ENCODE data around the gene ARPP21. TPM values are rescaled to one million over a fixed set of nuclear protein-coding genes. Genes with fewer than 3 reads are reported as not detected.

The ARPP21 gene
- polyA plus RNA-seq, 1 donor = 2.7 TPM

GRCh38 chr3:35777065-35777464 lies 137.7 kb downstream of the ARPP21 start:
- no CpG with 5 or more reads among the region's 2 CpGs for WGBS (ENCODE audit: insufficient coverage, low lambda C conversion rate)
- H3K27me3 ChIP-seq (ENCODE audit: control insufficient read depth, insufficient read depth, low read length) = no peaks in the 10 kb centered on the region
- H3K9me3 ChIP-seq (ENCODE audit: control insufficient read depth, low read depth, low read length) = no peaks in the 10 kb centered on the region
- H3K27ac ChIP-seq (ENCODE audit: low read length) = no peak overlapping the region
- no peak for DNase-seq
- no peak overlapping the region for H3K4me3 ChIP-seq (ENCODE audit: low read length)
- H3K4me1 ChIP-seq (ENCODE audit: control insufficient read depth, insufficient read depth, low read length) = no peaks in the 10 kb centered on the region
- no peaks in the 10 kb centered on the region for H3K36me3 ChIP-seq (ENCODE audit: control insufficient read depth, insufficient read depth, low read length)

GRCh38 chr3:35777563-35778554 lies 138.5 kb downstream of the ARPP21 start:
- H3K4me1 ChIP-seq (ENCODE audit: control insufficient read depth, insufficient read depth, low read length) = no peaks in the 10 kb centered on the region
- H3K27ac ChIP-seq (ENCODE audit: low read length) = no peak overlapping the region
- no peaks in the 10 kb centered on the region for H3K9me3 ChIP-seq (ENCODE audit: control insufficient read depth, low read depth, low read length)
- H3K4me3 ChIP-seq (ENCODE audit: low read length) = no peak overlapping the region
- no peaks in the 10 kb centered on the region for H3K27me3 ChIP-seq (ENCODE audit: control insufficient read depth, insufficient read depth, low read length)
- 80% methylated on average over 2 of the region's 4 CpGs for WGBS (ENCODE audit: insufficient coverage, low lambda C conversion rate)
- DNase-seq = no peak
- no peaks in the 10 kb centered on the region for H3K36me3 ChIP-seq (ENCODE audit: control insufficient read depth, insufficient read depth, low read length)

DNA sequence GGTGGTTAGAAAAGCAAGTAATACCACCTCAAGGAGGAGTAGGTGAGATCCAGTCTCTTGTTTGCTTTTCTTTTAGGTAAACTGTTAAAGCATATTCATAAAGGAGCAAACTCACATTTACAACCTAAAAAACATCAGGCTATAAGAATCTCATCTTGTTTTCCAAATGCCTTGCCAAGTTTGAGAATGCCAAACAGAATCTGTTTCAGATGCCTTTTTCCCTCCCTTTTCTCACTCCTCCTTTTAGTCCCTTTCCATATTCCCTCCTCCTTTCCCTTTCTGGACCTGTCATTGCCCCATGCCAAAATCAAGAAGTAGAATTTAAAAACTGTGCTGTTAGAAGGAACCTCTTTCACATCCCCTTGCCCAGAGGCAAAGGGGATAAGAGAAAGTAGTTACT lies 140.3 kb downstream of the ARPP21 start:
- Histone ChIP-seq H3K9me3 (ENCODE audit: control insufficient read depth, low read depth, low read length) (no peaks in the 10 kb centered on the region), H3K27me3 (ENCODE audit: control insufficient read depth, insufficient read depth, low read length) (no peaks in the 10 kb centered on the region), H3K4me3 (ENCODE audit: low read length) (no peak overlapping the region), H3K4me1 (ENCODE audit: control insufficient read depth, insufficient read depth, low read length) (no peaks in the 10 kb centered on the region), H3K27ac (ENCODE audit: low read length) (no peak overlapping the region), H3K36me3 (ENCODE audit: control insufficient read depth, insufficient read depth, low read length) (no peaks in the 10 kb centered on the region)
- no peak for DNase-seq

DNA sequence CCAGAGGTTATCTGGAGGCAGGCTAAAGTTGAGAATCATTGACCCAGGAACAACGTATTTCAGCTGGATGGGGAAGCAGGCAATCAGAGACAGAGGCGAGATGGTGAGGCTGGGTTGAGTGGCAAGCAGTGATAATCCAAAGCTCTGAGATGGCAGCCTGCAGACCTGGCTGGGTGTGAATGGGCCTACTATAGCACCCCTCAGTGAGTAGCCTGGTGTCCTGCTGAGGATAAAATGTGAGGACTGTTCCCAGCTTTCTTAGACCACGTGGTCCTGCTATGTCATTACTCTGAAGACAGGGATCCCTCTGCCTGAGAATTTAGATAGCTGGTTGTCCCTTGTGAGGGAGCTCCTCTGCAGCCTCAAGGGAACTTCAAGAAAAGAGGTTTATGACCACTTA lies 141.5 kb downstream of the ARPP21 start:
- H3K27me3 ChIP-seq (ENCODE audit: control insufficient read depth, insufficient read depth, low read length) = no peaks in the 10 kb centered on the region
- H3K36me3 ChIP-seq (ENCODE audit: control insufficient read depth, insufficient read depth, low read length) = no peaks in the 10 kb centered on the region
- H3K9me3 ChIP-seq (ENCODE audit: control insufficient read depth, low read depth, low read length) = no peaks in the 10 kb centered on the region
- WGBS (ENCODE audit: insufficient coverage, low lambda C conversion rate) = no CpG with 5 or more reads among the region's 3 CpGs
- no peak for DNase-seq
- no peak overlapping the region for H3K4me3 ChIP-seq (ENCODE audit: low read length)
- no peak overlapping the region for H3K27ac ChIP-seq (ENCODE audit: low read length)
- H3K4me1 ChIP-seq (ENCODE audit: control insufficient read depth, insufficient read depth, low read length) = no peaks in the 10 kb centered on the region

DNA sequence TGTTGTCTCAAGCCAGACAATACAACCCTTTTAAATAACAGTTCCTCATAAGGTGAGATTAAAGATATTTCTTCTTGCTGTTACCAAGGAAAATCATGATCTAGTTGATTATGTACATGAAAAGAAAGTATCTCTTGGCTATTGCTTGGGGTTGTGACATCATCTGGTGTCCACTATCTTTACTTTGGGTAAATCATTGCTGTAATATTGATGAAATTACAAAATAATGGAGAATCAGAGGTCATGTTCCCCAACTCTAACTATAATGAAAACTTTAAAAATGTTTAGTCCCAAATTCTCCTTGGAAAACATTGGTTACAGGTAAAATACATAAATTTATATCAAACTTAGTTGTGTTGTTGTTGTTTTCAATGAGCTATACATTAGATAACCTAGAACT lies 142.2 kb downstream of the ARPP21 start:
- H3K4me1 ChIP-seq (ENCODE audit: control insufficient read depth, insufficient read depth, low read length) = no peaks in the 10 kb centered on the region
- H3K27me3 ChIP-seq (ENCODE audit: control insufficient read depth, insufficient read depth, low read length) = no peaks in the 10 kb centered on the region
- no peak for DNase-seq
- H3K9me3 ChIP-seq (ENCODE audit: control insufficient read depth, low read depth, low read length) = no peaks in the 10 kb centered on the region
- H3K36me3 ChIP-seq (ENCODE audit: control insufficient read depth, insufficient read depth, low read length) = no peaks in the 10 kb centered on the region
- no peak overlapping the region for H3K27ac ChIP-seq (ENCODE audit: low read length)
- no peak overlapping the region for H3K4me3 ChIP-seq (ENCODE audit: low read length)

GRCh38 chr3:35782355-35782754 lies 143.0 kb downstream of the ARPP21 start:
- H3K27ac ChIP-seq (ENCODE audit: low read length) = no peak overlapping the region
- whole genome bisulfite sequencing (ENCODE audit: insufficient coverage, low lambda C conversion rate) = 75% methylated on average over 1 of the region's 1 CpG
- DNase-seq = no peak

DNA sequence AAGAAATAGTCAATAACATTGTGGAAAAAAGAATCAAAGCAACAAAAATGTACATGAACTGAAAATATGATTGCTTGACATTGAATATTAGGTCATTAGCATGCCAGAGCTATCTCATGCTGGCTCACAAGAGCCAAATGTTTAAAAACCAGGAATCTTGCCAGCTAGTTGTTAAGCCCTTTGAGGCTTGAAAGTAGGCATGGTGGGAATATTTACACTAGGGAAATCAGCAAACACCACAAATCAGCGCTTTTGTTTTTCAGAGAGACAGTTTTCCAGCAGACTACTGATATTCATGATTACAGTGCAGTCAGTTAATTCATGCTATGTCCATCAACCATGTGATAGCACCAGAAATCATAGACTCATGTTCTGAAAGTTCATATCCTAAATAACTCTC lies 144.8 kb downstream of the ARPP21 start:
- Histone ChIP-seq H3K36me3 (ENCODE audit: control insufficient read depth, insufficient read depth, low read length) (no peaks in the 10 kb centered on the region), H3K27ac (ENCODE audit: low read length) (no peak overlapping the region), H3K4me3 (ENCODE audit: low read length) (no peak overlapping the region), H3K27me3 (ENCODE audit: control insufficient read depth, insufficient read depth, low read length) (no peaks in the 10 kb centered on the region), H3K4me1 (ENCODE audit: control insufficient read depth, insufficient read depth, low read length) (no peaks in the 10 kb centered on the region), H3K9me3 (ENCODE audit: control insufficient read depth, low read depth, low read length) (no peaks in the 10 kb centered on the region)
- 100% methylated on average over 1 of the region's 1 CpG for WGBS (ENCODE audit: insufficient coverage, low lambda C conversion rate)
- no peak for DNase-seq

More at GRCh38 chr3:35782355-35782754, 143.0 kb downstream of the ARPP21 start:
- Histone ChIP-seq H3K9me3 (ENCODE audit: control insufficient read depth, low read depth, low read length) (no peaks in the 10 kb centered on the region), H3K27me3 (ENCODE audit: control insufficient read depth, insufficient read depth, low read length) (no peaks in the 10 kb centered on the region), H3K36me3 (ENCODE audit: control insufficient read depth, insufficient read depth, low read length) (no peaks in the 10 kb centered on the region), H3K4me1 (ENCODE audit: control insufficient read depth, insufficient read depth, low read length) (no peaks in the 10 kb centered on the region), H3K4me3 (ENCODE audit: low read length) (no peak overlapping the region)

GRCh38 chr3:35785234-35785888 lies 146.0 kb downstream of the ARPP21 start:
- DNase-seq = no peak
- Histone ChIP-seq H3K4me3 (ENCODE audit: low read length) (no peak overlapping the region), H3K4me1 (ENCODE audit: control insufficient read depth, insufficient read depth, low read length) (no peaks in the 10 kb centered on the region), H3K9me3 (ENCODE audit: control insufficient read depth, low read depth, low read length) (no peaks in the 10 kb centered on the region), H3K36me3 (ENCODE audit: control insufficient read depth, insufficient read depth, low read length) (no peaks in the 10 kb centered on the region), H3K27ac (ENCODE audit: low read length) (no peak overlapping the region), H3K27me3 (ENCODE audit: control insufficient read depth, insufficient read depth, low read length) (no peaks in the 10 kb centered on the region)
- whole genome bisulfite sequencing (ENCODE audit: insufficient coverage, low lambda C conversion rate) = 92% methylated on average over 2 of the region's 4 CpGs

DNA sequence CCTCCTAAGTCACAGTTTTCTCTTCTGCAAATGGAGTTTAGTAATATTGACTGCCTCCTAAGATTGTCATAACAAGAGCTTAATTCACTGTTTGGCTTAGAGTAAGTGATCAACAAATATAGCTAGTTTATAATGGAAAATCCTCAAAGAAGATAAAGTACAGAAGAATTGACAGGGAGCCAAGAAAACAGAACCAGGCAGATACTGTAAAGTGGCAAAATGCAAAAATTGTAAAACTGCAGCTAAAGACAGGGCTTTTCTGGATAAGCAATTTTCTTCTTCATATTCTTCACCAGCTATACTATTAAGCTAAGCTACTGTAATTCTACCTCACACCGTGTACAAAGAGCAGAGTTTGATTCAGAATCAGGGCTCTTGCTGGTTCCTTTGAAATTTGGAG lies 148.6 kb downstream of the ARPP21 start:
- Histone ChIP-seq H3K9me3 (ENCODE audit: control insufficient read depth, low read depth, low read length) (no peaks in the 10 kb centered on the region), H3K4me1 (ENCODE audit: control insufficient read depth, insufficient read depth, low read length) (no peaks in the 10 kb centered on the region), H3K4me3 (ENCODE audit: low read length) (no peak overlapping the region), H3K27me3 (ENCODE audit: control insufficient read depth, insufficient read depth, low read length) (no peaks in the 10 kb centered on the region), H3K36me3 (ENCODE audit: control insufficient read depth, insufficient read depth, low read length) (no peaks in the 10 kb centered on the region), H3K27ac (ENCODE audit: low read length) (no peak overlapping the region)
- DNase-seq = no peak
- no CpG with 5 or more reads among the region's 1 CpG for WGBS (ENCODE audit: insufficient coverage, low lambda C conversion rate)

DNA sequence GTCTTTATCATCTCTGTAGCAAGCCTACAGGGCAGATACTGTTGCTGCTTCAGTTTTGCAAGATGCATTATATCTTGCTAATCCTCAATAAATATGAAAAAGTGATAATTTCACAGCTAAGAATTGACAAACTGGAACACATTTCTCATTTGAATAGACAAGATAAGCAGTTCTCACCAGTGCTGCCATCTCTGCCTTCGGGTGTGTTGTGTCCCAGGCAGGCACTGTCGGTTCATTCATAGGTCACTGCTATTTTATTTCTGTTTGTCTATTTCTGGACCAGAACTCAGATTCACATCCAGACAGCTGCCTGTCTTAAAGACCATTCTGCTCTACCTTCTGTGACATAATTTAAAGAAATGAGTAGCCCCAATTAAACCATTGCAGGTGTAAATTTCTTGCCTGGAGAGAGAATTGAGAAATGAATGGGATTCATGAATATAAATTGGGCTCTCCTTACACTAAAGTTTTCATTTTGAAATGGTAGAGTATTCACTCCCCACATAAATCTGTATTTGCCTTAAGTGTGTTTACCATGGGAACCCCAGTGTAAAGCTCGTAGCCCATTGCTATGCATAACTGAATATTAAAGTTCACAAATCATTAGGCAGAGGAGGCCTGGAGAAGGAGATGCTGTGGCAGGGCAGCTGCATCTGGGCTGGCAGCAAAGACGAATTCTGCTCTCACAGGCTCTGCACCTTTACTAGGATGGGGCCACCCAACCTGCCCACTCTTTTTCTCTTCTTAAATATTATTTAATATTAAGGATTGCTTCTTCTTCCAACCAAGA lies 149.9 kb downstream of the ARPP21 start:
- Histone ChIP-seq H3K36me3 (ENCODE audit: control insufficient read depth, insufficient read depth, low read length) (no peaks in the 10 kb centered on the region), H3K27ac (ENCODE audit: low read length) (no peak overlapping the region), H3K4me1 (ENCODE audit: control insufficient read depth, insufficient read depth, low read length) (no peaks in the 10 kb centered on the region), H3K4me3 (ENCODE audit: low read length) (no peak overlapping the region), H3K27me3 (ENCODE audit: control insufficient read depth, insufficient read depth, low read length) (no peaks in the 10 kb centered on the region), H3K9me3 (ENCODE audit: control insufficient read depth, low read depth, low read length) (no peaks in the 10 kb centered on the region)
- DNase-seq = no peak
- WGBS (ENCODE audit: insufficient coverage, low lambda C conversion rate) = no CpG with 5 or more reads among the region's 4 CpGs
